Prostate gland (tissue), 2 donors: Measurements from ENCODE around the gene NEK6. TPM values are rescaled to one million over a fixed set of nuclear protein-coding genes. Genes with fewer than 3 reads are reported as not detected.
A peak's percentile ranks its signal among the peaks of the same experiment; 100 is the strongest.

Source experiments
- DNase-seq: peaks from one replicate; pipeline ENCODE4 v3.0.0-alpha.2; 2019; ENCODE audit warnings: low spot score
- H3K27ac ChIP-seq, 2 donors: fragments of 200-600 bp; sonication (generic); 2 replicates each; pipeline ENCODE4 v1.5.1; 2017 to 2019
- H3K27me3 ChIP-seq: fragments of 200-600 bp; sonication (generic); replicated peaks from 2 replicates; pipeline ENCODE4 v1.5.1; 2019; ENCODE audit not compliant: insufficient read depth
- H3K36me3 ChIP-seq, 2 donors: fragments of 200-600 bp; sonication (generic); 1 replicate in 1 of 2; 2 replicates in 1 of 2; pipeline versions ENCODE4 v1.5.1 to v1.8.1; 2017 to 2019
- H3K4me1 ChIP-seq: fragments of 200-600 bp; sonication (generic); replicated peaks from 2 replicates; pipeline ENCODE4 v1.5.1; 2019
- H3K4me3 ChIP-seq, 2 donors: fragments of 200-600 bp; sonication (generic); 2 replicates each; pipeline ENCODE4 v1.5.1; 2017 to 2019
- H3K9me3 ChIP-seq: fragments of 200-600 bp; sonication (generic); 2 replicates; pipeline ENCODE4 v1.5.1; 2017
- POLR2A ChIP-seq: fragments of 450-650 bp; IDR thresholded peaks from one replicate; pipeline ENCODE4 v1.6.1; 2016; ENCODE audit warnings: antibody characterized with exemption, mild to moderate bottlenecking
- POLR2AphosphoS5 ChIP-seq: sonication (generic); formaldehyde crosslinking; IDR thresholded peaks from one replicate; pipeline ENCODE4 v1.6.1; 2017; ENCODE audit warnings: antibody characterized with exemption
- WGBS: methylation state at CpG from one replicate; pipeline ENCODE4 v1.1.5; 2018; 5-methylcytosine and 5-hydroxymethylcytosine counted together
- intact Hi-C: fragments of 100-400 bp; cut with DNase I; formaldehyde crosslinking; loops from one replicate; pipeline ENCODE4 v1.14.2; 2022
- total RNA-seq, 2 donors: library from RNA; depleted of rRNA; stranded (reverse); fragments of >200 nt; gene quantifications; one replicate each; pipeline ENCODE4 v1.1.0, GENCODE V29; 2016
- TF ChIP-seq, protein P1 (sequence below), 4 experiments: fragments of 200-600 bp in 2 of 4; fragments of 450-650 bp in 2 of 4; sonication (generic) in 2 of 4; IDR thresholded peaks; 1 replicate in 3 of 4; 2 replicates in 1 of 4; pipeline ENCODE4 v1.5.1; 2016 to 2019; ENCODE audit warnings: antibody characterized with exemption in 4 of 4, mild to moderate bottlenecking in 2 of 4, moderate library complexity in 2 of 4

NEK6 gene
- total RNA-seq, 2 donors from 2014 or later: 32.3 to 44.2 TPM

DNA sequence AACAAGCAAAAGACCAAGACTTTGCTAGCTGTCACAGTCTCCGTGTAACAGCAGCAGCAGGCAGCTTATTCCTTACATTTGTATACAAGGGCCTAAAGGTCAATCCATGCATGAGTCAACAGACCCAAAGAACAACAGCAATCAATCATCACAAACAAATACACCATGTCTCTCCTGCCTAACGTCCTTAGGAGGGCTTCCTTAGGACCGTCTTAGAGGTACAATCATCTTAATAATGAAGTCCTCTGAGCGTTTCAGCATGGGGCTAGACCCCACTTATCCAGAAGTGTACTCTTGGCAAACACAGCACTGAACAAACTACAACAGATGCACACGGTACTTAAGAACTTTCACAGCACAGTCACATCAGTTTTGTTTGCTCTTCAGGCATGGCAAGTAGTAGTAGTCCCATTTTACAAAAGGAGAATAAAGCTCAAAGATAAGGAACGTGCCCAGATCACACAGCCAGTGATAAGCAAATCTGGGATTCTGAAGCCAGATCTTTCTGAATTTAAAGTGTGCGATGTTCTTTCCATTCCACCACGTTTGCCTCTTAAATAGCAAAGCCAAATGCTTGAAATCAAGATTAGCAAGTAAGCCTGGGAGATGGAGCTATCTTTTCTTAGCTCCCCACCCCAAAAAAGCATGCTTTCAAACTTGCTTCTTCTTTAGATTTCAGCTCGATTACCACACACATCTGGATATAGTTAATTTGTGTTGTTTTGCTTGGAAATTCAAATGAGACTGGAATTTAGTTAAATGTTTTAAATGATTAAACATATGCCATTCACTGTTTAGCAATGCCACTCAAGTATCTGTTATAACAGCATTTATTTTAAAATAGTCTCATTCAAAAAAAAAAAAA, 133.3 kb downstream of the NEK6 start:
- H3K27ac ChIP-seq: no peak overlapping the region
- TF ChIP-seq POLR2A (no peak), POLR2AphosphoS5 (no peak)
- TF ChIP-seq, protein P1, sequence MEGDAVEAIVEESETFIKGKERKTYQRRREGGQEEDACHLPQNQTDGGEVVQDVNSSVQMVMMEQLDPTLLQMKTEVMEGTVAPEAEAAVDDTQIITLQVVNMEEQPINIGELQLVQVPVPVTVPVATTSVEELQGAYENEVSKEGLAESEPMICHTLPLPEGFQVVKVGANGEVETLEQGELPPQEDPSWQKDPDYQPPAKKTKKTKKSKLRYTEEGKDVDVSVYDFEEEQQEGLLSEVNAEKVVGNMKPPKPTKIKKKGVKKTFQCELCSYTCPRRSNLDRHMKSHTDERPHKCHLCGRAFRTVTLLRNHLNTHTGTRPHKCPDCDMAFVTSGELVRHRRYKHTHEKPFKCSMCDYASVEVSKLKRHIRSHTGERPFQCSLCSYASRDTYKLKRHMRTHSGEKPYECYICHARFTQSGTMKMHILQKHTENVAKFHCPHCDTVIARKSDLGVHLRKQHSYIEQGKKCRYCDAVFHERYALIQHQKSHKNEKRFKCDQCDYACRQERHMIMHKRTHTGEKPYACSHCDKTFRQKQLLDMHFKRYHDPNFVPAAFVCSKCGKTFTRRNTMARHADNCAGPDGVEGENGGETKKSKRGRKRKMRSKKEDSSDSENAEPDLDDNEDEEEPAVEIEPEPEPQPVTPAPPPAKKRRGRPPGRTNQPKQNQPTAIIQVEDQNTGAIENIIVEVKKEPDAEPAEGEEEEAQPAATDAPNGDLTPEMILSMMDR (IDR thresholded peaks at IDR 0.05): no peak
- H3K36me3 ChIP-seq: no peaks in the 10 kb centered on the region
- DNase-seq: no peak
- no peaks in the 10 kb centered on the region for H3K27me3 ChIP-seq
- WGBS: 56% methylated on average over 9 of the region's 9 CpGs
- H3K4me1 ChIP-seq: no peaks in the 10 kb centered on the region
- H3K4me3 ChIP-seq: no peak overlapping the region
- no peaks in the 10 kb centered on the region for H3K9me3 ChIP-seq
- intact Hi-C loops: loop anchor here (10.0 kb wide), 1 partner anchor 266 kb away; no protein-coding TSS in a partner anchor

DNA sequence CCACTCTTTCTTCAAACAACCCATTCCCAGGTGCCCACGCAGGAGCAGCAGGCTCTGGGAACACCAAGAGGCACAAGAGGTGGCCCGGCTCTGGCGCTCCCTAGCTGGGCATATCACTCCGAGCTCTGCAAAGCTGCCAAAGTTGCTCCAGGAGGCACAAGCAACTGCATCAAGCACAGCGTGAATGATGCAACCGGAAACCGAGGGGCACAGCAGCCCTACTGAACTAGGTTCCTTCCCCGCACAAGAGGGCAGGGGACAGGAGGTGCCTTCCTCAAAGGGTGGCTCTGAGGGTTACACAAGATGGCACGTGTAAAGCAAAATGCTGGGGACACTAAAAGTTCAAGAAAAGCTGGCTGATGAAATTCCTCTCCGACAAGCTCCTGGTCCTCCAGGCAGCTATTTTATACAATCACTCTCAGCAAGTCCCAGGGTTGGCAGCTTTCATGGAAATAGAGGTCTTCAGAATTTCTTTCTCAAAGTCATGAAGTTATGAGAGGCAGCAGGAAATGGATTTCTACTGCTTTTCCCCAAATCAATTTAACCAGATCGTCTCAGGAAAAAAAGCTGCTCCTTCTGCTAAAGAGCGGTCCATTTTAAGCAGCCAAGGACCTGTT, 134.6 kb downstream of the NEK6 start:
- no peak for DNase-seq
- Histone ChIP-seq H3K4me1 (no peaks in the 10 kb centered on the region), H3K27ac (no peak overlapping the region), H3K27me3 (no peaks in the 10 kb centered on the region), H3K4me3 (no peak overlapping the region), H3K36me3 (no peaks in the 10 kb centered on the region), H3K9me3 (no peaks in the 10 kb centered on the region)
- 86% methylated on average over 12 of the region's 12 CpGs for WGBS
- no peak for TF ChIP-seq POLR2AphosphoS5
- TF ChIP-seq POLR2A: no peak
- TF ChIP-seq, protein P1 (IDR thresholded peaks at IDR 0.05): no peak
- intact Hi-C loops: loop anchor here (10.0 kb wide), 1 partner anchor 268 kb away; no protein-coding TSS in a partner anchor

DNA sequence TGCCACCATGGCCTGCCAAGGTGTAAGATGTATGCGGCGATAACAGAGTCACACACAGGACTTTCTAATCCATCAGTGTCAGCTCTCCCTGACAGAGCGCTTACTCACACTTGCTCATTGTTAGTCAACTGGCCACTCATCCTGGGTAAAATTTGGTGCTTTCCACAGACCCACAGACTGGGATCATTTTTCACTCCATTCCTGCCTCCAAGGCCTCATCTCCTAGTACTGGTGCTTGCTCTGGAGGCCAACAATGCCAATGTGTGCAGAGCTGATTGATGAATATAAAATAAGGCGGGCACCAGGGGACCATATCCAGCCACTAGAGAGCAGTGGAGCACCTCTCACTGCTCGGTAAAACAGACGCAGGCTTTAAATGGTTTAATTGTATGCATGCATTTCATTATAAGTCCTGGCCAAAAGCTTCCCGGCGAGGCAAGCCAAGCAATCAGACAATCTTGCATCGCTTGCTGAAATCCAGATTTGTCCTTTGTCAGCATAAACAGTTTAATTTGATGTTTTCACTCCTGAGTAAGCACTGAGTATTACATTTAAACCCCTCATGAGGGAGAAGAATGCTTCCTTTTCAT, 135.2 kb downstream of the NEK6 start:
- Histone ChIP-seq H3K27ac (no peak overlapping the region), H3K36me3 (no peaks in the 10 kb centered on the region), H3K9me3 (no peaks in the 10 kb centered on the region), H3K4me3 (no peak overlapping the region), H3K4me1 (no peaks in the 10 kb centered on the region), H3K27me3 (no peaks in the 10 kb centered on the region)
- WGBS: 46% methylated on average over 9 of the region's 9 CpGs
- no peak for TF ChIP-seq POLR2A
- TF ChIP-seq POLR2AphosphoS5: no peak
- TF ChIP-seq, protein P1 (IDR thresholded peaks at IDR 0.05): peak in 1 of 4 experiments; percentile 45
- intact Hi-C loops: loop anchor here (10.0 kb wide), 1 partner anchor 268 kb away; no protein-coding TSS in a partner anchor
- no peak for DNase-seq

DNA sequence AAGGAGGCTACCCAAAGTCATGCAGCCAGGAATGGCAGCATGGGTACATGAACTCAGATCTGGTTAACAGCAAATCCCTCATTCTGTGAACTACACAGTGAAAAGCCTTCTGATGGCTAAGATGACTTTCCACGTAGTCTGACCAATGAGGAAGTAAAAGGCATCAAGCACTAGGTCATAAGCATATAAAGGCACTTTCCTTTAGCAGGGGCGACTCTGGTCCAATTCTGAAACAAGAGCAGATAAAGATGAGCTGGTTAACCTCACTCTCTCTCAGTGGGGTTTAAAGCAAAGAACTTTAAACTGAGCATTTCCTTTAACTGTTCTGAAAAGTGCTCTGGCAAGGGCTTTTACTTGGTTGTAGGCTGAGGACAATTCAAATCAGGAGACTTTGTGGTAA, 136.4 kb downstream of the NEK6 start:
- Histone ChIP-seq H3K27me3 (no peaks in the 10 kb centered on the region), H3K4me3 (no peak overlapping the region), H3K4me1 (peaks cover 2% of the 10 kb centered on the region), H3K27ac (no peak overlapping the region), H3K9me3 (no peaks in the 10 kb centered on the region), H3K36me3 (no peaks in the 10 kb centered on the region)
- TF ChIP-seq POLR2A: no peak
- no peak for TF ChIP-seq POLR2AphosphoS5
- TF ChIP-seq, protein P1 (IDR thresholded peaks at IDR 0.05): no peak
- WGBS: 75% methylated on average over 2 of the region's 2 CpGs
- intact Hi-C loops: loop anchor here (10.0 kb wide), 1 partner anchor 269 kb away; no protein-coding TSS in a partner anchor
- no peak for DNase-seq
